Left ventricle myocardium inferior (tissue), 1 donor: ENCODE data around the gene SPON1. TPM values are rescaled to one million over a fixed set of nuclear protein-coding genes. Genes with fewer than 3 reads are reported as not detected.

ENCODE experiments used
- DNase-seq: peaks from one replicate; pipeline ENCODE4 v3.0.0-alpha.2; 2020
- H3K27ac ChIP-seq: fragments of 200-600 bp; replicated peaks from 2 replicates; pipeline ENCODE4 v1.8.0; 2021
- H3K27me3 ChIP-seq: fragments of 200-600 bp; 2 replicates; pipeline ENCODE4 v1.8.0; 2021; ENCODE audit warnings: low read depth
- H3K36me3 ChIP-seq: fragments of 200-600 bp; 2 replicates; pipeline ENCODE4 v1.8.0; 2021
- H3K4me1 ChIP-seq: fragments of 200-600 bp; 2 replicates; pipeline ENCODE4 v1.8.0; 2021
- H3K4me3 ChIP-seq: fragments of 200-600 bp; 2 replicates; pipeline ENCODE4 v1.8.0; 2021; ENCODE audit warnings: mild to moderate bottlenecking, moderate library complexity
- H3K9me3 ChIP-seq: fragments of 200-600 bp; replicated peaks from 2 replicates; pipeline ENCODE4 v1.8.0; 2021
- intact Hi-C: fragments of 100-400 bp; cut with micrococcal nuclease; formaldehyde crosslinking; loops from one replicate; pipeline ENCODE4 v1.11.0; 2022
- total RNA-seq: library from RNA; stranded (reverse); fragmentation: NEBNext Ultra II Directional; extraction: Animal tissue kit (Norgen Biotek cat#: 25700); gene quantifications from one replicate; pipeline ENCODE4 v1.2.1, GENCODE V29; 2021
- TF ChIP-seq, protein P1 (sequence below): fragments of 200-600 bp; IDR thresholded peaks from 2 replicates; pipeline ENCODE4 v1.8.0; 2021; ENCODE audit warnings: antibody characterized with exemption, mild to moderate bottlenecking, borderline replicate concordance
- donor health status: DM: no; HTN: yes; CAD: no; lungs with severe emphysema.

The SPON1 gene
- total RNA-seq, 1 donor from 2014 or later, result 9.4 TPM

DNA sequence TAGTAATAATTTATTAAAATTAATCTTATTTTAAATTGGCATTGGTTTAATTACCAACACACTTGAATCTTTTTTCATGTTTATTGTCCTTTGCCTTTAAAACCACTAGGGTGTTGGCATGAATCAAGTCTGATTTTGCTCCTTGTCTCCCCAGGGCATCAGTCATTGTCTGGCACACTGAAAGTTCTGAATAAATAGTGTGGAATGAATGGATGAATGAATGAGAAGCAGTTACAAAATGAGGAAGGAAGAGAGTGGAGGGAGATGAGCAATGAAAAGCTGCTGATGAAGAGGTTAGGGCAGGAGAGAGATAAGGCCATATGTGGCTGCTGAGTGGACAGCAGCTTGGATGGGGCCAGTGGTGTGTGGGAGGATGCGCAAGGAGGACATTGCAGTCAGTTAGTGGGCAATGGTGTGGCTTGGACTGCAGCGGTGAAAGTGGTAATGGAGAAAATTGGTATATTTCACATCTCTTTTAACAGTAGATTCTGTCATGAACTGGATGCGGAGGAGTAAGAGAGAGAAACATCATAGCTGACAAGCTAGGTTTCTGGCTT, 132.0 kb downstream of the SPON1 start:
- Histone ChIP-seq H3K27me3 (peaks cover 35% of the 10 kb centered on the region), H3K9me3 (no peaks in the 10 kb centered on the region), H3K27ac (no peak overlapping the region), H3K4me1 (no peaks in the 10 kb centered on the region), H3K36me3 (no peaks in the 10 kb centered on the region), H3K4me3 (no peak overlapping the region)
- TF ChIP-seq, protein P1, sequence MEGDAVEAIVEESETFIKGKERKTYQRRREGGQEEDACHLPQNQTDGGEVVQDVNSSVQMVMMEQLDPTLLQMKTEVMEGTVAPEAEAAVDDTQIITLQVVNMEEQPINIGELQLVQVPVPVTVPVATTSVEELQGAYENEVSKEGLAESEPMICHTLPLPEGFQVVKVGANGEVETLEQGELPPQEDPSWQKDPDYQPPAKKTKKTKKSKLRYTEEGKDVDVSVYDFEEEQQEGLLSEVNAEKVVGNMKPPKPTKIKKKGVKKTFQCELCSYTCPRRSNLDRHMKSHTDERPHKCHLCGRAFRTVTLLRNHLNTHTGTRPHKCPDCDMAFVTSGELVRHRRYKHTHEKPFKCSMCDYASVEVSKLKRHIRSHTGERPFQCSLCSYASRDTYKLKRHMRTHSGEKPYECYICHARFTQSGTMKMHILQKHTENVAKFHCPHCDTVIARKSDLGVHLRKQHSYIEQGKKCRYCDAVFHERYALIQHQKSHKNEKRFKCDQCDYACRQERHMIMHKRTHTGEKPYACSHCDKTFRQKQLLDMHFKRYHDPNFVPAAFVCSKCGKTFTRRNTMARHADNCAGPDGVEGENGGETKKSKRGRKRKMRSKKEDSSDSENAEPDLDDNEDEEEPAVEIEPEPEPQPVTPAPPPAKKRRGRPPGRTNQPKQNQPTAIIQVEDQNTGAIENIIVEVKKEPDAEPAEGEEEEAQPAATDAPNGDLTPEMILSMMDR, result no peak
- DNase-seq, result no peak
- intact Hi-C loops, result no loop called here

DNA sequence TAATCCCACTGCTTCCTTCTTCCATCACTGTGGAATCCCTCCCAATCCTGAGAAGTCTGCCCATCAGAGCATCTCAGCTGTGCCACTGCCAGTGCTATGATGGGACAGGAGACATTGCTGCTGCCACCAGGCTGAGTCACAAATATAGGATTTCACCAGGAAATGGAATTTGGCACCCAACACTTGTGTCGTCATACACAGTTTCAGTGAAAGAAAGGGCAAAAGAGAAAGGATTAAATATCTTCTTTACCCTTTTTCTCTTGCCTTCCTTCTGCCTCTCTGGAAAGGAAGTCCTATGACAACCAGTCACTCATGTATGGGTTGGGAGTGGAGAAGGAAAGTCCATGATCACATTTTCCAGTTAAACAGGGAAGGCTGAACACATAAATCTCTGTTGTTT, 133.4 kb downstream of the SPON1 start:
- intact Hi-C loops, result no loop called here
- Histone ChIP-seq H3K36me3 (no peaks in the 10 kb centered on the region), H3K4me1 (no peaks in the 10 kb centered on the region), H3K27ac (no peak overlapping the region), H3K9me3 (no peaks in the 10 kb centered on the region), H3K4me3 (no peak overlapping the region), H3K27me3 (peaks cover 26% of the 10 kb centered on the region)
- DNase-seq, result no peak
- TF ChIP-seq, protein P1, result no peak

DNA sequence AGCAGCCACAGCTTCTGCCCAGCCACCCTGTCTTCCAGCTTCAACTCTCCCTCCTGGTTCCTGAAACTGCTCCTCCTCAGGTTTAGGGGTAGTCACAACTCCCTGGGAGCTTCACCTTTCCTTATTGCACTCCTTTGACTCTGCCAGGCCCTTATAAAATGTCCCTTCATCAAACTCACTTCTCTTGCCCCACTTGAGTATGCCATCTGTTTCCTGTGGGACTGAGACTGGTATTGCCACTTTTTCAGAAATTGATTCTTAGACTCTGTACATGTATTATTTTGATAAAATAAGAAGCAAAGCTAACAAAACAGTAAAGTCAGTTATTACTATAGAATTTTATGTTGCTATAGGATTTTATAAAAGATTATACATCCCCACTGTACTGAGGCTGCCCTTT, 134.1 kb downstream of the SPON1 start:
- intact Hi-C loops, result no loop called here
- Histone ChIP-seq H3K4me3 (no peak overlapping the region), H3K9me3 (no peaks in the 10 kb centered on the region), H3K4me1 (no peaks in the 10 kb centered on the region), H3K36me3 (no peaks in the 10 kb centered on the region), H3K27ac (no peak overlapping the region), H3K27me3 (peaks cover 22% of the 10 kb centered on the region)
- TF ChIP-seq, protein P1, result no peak
- DNase-seq, result no peak

DNA sequence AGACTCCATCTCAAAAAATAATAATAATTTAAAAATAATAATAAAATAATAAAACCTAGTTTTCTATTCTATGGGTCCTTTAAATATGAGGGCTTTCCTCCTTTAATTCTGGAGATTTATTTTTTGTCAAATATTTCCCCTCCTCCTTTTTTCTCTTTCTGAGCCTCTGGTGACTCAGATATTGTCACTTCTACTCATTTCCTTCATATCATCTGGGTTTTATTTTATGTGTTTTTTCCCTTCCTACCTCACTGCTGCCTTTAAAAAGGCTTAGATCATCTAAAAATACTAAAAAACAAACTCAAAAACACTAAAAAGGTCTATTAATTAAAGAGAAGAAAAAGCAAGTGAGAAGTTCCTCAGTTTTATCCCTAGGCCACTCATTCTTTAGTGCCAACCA, 138.9 kb downstream of the SPON1 start:
- no peak for DNase-seq
- intact Hi-C loops, result no loop called here
- H3K4me3 ChIP-seq, result no peak overlapping the region
- peaks cover 3% of the 10 kb centered on the region for H3K4me1 ChIP-seq
- no peak overlapping the region for H3K27ac ChIP-seq
- peaks cover 12% of the 10 kb centered on the region for H3K27me3 ChIP-seq
- TF ChIP-seq, protein P1, result no peak
- H3K36me3 ChIP-seq, result no peaks in the 10 kb centered on the region
- H3K9me3 ChIP-seq, result no peaks in the 10 kb centered on the region

DNA sequence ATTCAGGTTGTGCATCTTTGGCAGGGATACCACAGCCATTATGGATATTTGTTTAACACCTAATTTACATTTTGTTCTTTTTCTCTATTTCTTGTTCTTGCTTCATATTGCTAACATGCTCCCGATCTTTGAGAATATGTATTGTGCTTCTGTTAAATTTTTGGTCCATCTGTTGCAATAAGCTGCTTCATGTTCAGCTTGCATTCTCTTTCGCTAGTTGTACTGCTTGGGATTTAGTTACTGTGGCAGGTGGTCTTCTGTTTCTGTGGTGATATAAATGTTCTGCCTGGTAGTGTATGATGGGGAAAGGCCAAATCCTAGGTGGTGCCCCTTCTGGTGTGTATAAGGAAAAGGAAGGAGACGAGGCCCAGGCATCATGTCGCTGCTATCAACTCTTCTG, 140.2 kb downstream of the SPON1 start:
- TF ChIP-seq, protein P1, result no peak
- H3K36me3 ChIP-seq, result no peaks in the 10 kb centered on the region
- peaks cover 5% of the 10 kb centered on the region for H3K4me1 ChIP-seq
- DNase-seq, result no peak
- H3K27me3 ChIP-seq, result no peaks in the 10 kb centered on the region
- no peak overlapping the region for H3K27ac ChIP-seq
- H3K9me3 ChIP-seq, result no peaks in the 10 kb centered on the region
- no peak overlapping the region for H3K4me3 ChIP-seq
- intact Hi-C loops, result no loop called here
